GM12878 (cell line): Measurements from ENCODE around the gene UFD1. TPM values are rescaled to one million over a fixed set of nuclear protein-coding genes. Genes with fewer than 3 reads are reported as not detected.

Experiments
- ATF7 ChIP-seq: fragments of 450-650 bp; IDR thresholded peaks from 2 replicates; pipeline ENCODE4 v1.6.1; 2016; ENCODE audit warnings: low read depth, mild to moderate bottlenecking
- CHD2 ChIP-seq: IDR thresholded peaks from 2 replicates; pipeline ENCODE4 v1.6.1; 2011; ENCODE audit warnings: low read depth, low read length, improper control_type of control experiment, borderline replicate concordance
- HCFC1 ChIP-seq: fragments of 150-350 bp; IDR thresholded peaks from 2 replicates; pipeline ENCODE4 v1.6.1; 2014; ENCODE audit warnings: low read length
- HDAC2 ChIP-seq: fragments of 200-600 bp; sonication (generic); IDR thresholded peaks from 2 replicates; pipeline ENCODE4 v1.6.1; 2017
- IRF5 ChIP-seq: fragments of 450-650 bp; IDR thresholded peaks from 2 replicates; pipeline ENCODE4 v1.6.1; 2017; ENCODE audit warnings: borderline replicate concordance
- KAT2A ChIP-seq: conservative IDR thresholded peaks from 2 replicates; pipeline ENCODE4 v1.6.1; 2011; ENCODE audit warnings: low read depth, low read length; ENCODE audit not compliant: control insufficient read depth
- MEF2A ChIP-seq: IDR thresholded peaks from 2 replicates; pipeline ENCODE4 v1.6.1; 2011; ENCODE audit warnings: low read depth, mild to moderate bottlenecking, low read length, moderate library complexity; ENCODE audit not compliant: insufficient read depth
- NFYA ChIP-seq: IDR thresholded peaks from 2 replicates; pipeline ENCODE4 v1.6.1; 2011; ENCODE audit warnings: low read depth, mild to moderate bottlenecking, low read length, improper control_type of control experiment, borderline replicate concordance
- RELA ChIP-seq: fragments of 450-650 bp; IDR thresholded peaks from 2 replicates; pipeline ENCODE4 v1.8.0; 2014; ENCODE audit warnings: borderline replicate concordance; ENCODE audit not compliant: partially characterized antibody
- SIX5 ChIP-seq: IDR thresholded peaks from 2 replicates; pipeline ENCODE4 v1.6.1; 2011; ENCODE audit warnings: mild to moderate bottlenecking, low read depth, low read length, moderate library complexity; ENCODE audit not compliant: severe bottlenecking
- ZBTB33 ChIP-seq: fragments of 450-650 bp; IDR thresholded peaks from 2 replicates; pipeline ENCODE4 v1.6.1; 2017; ENCODE audit warnings: mild to moderate bottlenecking
- ZNF592 ChIP-seq: fragments of 450-650 bp; IDR thresholded peaks from 2 replicates; pipeline ENCODE4 v1.6.1; 2017; ENCODE audit warnings: mild to moderate bottlenecking, moderate library complexity
- ZNF622 ChIP-seq: fragments of 450-650 bp; IDR thresholded peaks from 2 replicates; pipeline ENCODE4 v1.6.1; 2017; ENCODE audit warnings: mild to moderate bottlenecking, inconsistent platforms
- polyA plus RNA-seq, 11 experiments: library from polyadenylated mRNA; depleted of rRNA in 4 of 11; unstranded in 6 of 11; stranded (reverse) in 5 of 11; fragments of >200 nt; fragmentation: Nextera tagmentation in 4 of 11; fragmentation: Illumina TruSeq in 1 of 11; extraction: Ambion mirVana in 4 of 11; extraction: Trizol in 1 of 11; gene quantifications; 1 replicate in 1 of 11; 2 replicates in 10 of 11; pipeline versions ENCODE4 v1.2.1 to v1.2.3, GENCODE V29; 2011 to 2016; ENCODE audit warnings: inconsistent platforms in 2 of 11, missing spikeins in 2 of 11, low read depth in 1 of 11
- total RNA-seq, 4 experiments: library from RNA; depleted of rRNA in 3 of 4; stranded (reverse); fragments of >200 nt in 3 of 4; fragmentation: Illumina TruSeq in 1 of 4; extraction: Trizol in 1 of 4; gene quantifications; 2 replicates each; pipeline versions ENCODE4 v1.2.1 to v1.2.3, GENCODE V29; 2013 to 2021
- TF ChIP-seq, protein P1 (sequence below): fragments of 450-650 bp; IDR thresholded peaks from 2 replicates; pipeline ENCODE4 v1.6.1; 2017; ENCODE audit warnings: low read depth, mild to moderate bottlenecking, moderate library complexity

The UFD1 gene
- total and polyA plus RNA-seq, 10 of the 15 experiments (the other 5 are each of a cell fraction or from before 2014, with no cell fraction given): 67.2 to 143 (median 117) TPM

DNA sequence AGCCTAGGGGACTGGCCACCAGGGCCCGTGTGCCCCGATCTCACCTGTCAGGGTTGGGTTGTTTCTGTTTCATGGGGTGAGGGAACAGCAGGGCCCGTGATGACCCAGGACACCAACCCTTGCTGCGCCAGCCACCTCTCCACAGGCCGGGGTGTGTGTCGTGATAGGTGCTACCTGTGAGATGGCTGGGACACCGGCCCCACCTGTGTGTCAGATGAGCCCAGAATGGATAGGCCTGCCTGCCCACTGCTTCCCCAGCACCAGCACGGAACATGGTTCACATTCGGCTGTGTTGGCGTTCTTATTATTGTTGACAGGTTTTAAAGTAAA, 38.1 kb upstream of the UFD1 start (continued):
- TF ChIP-seq ZBTB33 (no peak), RELA (no peak), MEF2A (no peak), ZNF592 (no peak), IRF5 (no peak), HCFC1 (no peak), ATF7 (no peak), ZNF622 (no peak), SIX5 (no peak), KAT2A (no peak), NFYA (no peak), HDAC2 (no peak), CHD2 (no peak)
- TF ChIP-seq, protein P1, sequence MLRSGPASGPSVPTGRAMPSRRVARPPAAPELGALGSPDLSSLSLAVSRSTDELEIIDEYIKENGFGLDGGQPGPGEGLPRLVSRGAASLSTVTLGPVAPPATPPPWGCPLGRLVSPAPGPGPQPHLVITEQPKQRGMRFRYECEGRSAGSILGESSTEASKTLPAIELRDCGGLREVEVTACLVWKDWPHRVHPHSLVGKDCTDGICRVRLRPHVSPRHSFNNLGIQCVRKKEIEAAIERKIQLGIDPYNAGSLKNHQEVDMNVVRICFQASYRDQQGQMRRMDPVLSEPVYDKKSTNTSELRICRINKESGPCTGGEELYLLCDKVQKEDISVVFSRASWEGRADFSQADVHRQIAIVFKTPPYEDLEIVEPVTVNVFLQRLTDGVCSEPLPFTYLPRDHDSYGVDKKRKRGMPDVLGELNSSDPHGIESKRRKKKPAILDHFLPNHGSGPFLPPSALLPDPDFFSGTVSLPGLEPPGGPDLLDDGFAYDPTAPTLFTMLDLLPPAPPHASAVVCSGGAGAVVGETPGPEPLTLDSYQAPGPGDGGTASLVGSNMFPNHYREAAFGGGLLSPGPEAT: no peak
